ENCODE data around the gene PREX1.

- TF ChIP-seq, protein P1, sequence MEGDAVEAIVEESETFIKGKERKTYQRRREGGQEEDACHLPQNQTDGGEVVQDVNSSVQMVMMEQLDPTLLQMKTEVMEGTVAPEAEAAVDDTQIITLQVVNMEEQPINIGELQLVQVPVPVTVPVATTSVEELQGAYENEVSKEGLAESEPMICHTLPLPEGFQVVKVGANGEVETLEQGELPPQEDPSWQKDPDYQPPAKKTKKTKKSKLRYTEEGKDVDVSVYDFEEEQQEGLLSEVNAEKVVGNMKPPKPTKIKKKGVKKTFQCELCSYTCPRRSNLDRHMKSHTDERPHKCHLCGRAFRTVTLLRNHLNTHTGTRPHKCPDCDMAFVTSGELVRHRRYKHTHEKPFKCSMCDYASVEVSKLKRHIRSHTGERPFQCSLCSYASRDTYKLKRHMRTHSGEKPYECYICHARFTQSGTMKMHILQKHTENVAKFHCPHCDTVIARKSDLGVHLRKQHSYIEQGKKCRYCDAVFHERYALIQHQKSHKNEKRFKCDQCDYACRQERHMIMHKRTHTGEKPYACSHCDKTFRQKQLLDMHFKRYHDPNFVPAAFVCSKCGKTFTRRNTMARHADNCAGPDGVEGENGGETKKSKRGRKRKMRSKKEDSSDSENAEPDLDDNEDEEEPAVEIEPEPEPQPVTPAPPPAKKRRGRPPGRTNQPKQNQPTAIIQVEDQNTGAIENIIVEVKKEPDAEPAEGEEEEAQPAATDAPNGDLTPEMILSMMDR (IDR thresholded peaks at IDR 0.05) = no peak
- TF ChIP-seq POLR2AphosphoS5 (IDR thresholded peaks at IDR 0.05) (no peak), POLR2A (IDR thresholded peaks at IDR 0.05) (no peak)
Observed at GRCh38 chr20:48626938-48627736, 200.7 kb downstream of the PREX1 start.
